PC-9 (cell line): ENCODE results near the gene MKI67.

Experiments
- EZH2 ChIP-seq: fragments of 200-600 bp; sonication (generic); IDR thresholded peaks from 2 replicates; pipeline ENCODE4 v1.8.0; 2017; ENCODE audit warnings: antibody characterized with exemption, low read depth
- TF ChIP-seq, protein P1 (sequence below): fragments of 200-600 bp; sonication (generic); conservative IDR thresholded peaks from 2 replicates; pipeline ENCODE4 v1.6.1; 2017; ENCODE audit warnings: mixed run types, antibody characterized with exemption, mild to moderate bottlenecking, moderate library complexity

GRCh38 chr10:128098631-128099030 lies 27.6 kb downstream of the MKI67 start:
- TF ChIP-seq, protein P1, sequence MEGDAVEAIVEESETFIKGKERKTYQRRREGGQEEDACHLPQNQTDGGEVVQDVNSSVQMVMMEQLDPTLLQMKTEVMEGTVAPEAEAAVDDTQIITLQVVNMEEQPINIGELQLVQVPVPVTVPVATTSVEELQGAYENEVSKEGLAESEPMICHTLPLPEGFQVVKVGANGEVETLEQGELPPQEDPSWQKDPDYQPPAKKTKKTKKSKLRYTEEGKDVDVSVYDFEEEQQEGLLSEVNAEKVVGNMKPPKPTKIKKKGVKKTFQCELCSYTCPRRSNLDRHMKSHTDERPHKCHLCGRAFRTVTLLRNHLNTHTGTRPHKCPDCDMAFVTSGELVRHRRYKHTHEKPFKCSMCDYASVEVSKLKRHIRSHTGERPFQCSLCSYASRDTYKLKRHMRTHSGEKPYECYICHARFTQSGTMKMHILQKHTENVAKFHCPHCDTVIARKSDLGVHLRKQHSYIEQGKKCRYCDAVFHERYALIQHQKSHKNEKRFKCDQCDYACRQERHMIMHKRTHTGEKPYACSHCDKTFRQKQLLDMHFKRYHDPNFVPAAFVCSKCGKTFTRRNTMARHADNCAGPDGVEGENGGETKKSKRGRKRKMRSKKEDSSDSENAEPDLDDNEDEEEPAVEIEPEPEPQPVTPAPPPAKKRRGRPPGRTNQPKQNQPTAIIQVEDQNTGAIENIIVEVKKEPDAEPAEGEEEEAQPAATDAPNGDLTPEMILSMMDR = no peak
- TF ChIP-seq EZH2 = no peak
